CD4-positive, alpha-beta T cell treated with Interferon gamma for 1 hour (primary cell): ENCODE measurements around the gene P4HB.
"Not testable (repeated sequence)": the region's sequence is repeated elsewhere in the genome, so short reads cannot be mapped to it uniquely, and the experiment has no call there.

Experiments used
- DNase-seq: peaks from one replicate; pipeline ENCODE4 v3.0.0-alpha.2; 2020

P4HB gene

DNA sequence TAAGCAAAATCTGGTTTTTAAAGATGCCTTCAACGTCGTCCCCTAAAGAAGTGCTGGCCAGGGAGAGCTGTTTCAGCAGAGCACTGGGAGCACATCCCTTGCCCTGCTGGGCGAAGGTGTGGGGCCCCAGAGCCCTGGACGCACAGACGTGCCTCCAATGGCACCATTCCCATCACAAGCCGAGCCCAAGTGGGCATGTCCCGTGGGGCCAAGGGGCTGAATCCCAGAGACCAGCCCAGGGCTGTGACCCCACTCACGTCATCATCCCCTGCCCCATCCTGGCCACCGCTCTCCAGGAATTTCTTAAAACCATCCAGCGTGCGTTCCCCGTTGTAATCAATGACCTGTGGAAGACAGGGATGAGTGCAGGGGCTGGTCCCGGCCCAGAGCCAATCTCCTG, 15.4 kb downstream of the P4HB start:
- DNase-seq: no peak

GRCh38 chr17:81844327-81844851, 15.9 kb downstream of the P4HB start:
- DNase-seq: no peak

DNA sequence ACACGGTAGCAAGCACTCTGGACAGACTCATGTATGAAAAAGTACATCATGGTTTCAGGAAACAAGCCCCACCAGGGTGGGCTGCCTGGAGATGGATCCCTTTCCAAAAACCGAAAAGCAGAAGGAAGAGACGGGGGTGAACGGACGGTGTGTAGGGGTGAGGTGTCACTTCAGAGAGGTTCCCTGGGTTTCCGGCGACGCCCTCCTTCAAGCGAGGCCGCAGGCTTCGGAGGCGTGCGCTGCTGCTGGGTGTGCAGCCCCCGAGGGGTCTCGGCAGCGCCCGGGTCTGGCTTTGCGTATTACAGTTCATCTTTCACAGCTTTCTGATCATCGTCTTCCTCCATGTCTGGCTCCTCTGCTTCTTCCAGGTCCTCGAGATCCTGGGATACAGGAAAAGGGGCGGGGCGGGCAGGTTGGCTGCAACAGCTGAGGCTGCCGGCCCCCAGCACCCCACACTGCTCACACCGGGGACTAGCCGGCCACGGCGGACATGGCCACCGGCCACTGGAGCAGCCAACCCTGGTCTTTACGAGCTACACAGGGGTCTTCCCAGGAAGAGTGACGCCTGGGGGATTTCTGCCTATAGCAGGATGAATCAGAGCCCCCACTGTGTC, 16.5 kb downstream of the P4HB start:
- no peak for DNase-seq

GRCh38 chr17:81842725-81843504, 17.4 kb downstream of the P4HB start:
- DNase-seq: no peak

GRCh38 chr17:81842378-81842724, 18.0 kb downstream of the P4HB start:
- no peak for DNase-seq

GRCh38 chr17:81841866-81842265, 18.5 kb downstream of the P4HB start:
- no peak for DNase-seq

DNA sequence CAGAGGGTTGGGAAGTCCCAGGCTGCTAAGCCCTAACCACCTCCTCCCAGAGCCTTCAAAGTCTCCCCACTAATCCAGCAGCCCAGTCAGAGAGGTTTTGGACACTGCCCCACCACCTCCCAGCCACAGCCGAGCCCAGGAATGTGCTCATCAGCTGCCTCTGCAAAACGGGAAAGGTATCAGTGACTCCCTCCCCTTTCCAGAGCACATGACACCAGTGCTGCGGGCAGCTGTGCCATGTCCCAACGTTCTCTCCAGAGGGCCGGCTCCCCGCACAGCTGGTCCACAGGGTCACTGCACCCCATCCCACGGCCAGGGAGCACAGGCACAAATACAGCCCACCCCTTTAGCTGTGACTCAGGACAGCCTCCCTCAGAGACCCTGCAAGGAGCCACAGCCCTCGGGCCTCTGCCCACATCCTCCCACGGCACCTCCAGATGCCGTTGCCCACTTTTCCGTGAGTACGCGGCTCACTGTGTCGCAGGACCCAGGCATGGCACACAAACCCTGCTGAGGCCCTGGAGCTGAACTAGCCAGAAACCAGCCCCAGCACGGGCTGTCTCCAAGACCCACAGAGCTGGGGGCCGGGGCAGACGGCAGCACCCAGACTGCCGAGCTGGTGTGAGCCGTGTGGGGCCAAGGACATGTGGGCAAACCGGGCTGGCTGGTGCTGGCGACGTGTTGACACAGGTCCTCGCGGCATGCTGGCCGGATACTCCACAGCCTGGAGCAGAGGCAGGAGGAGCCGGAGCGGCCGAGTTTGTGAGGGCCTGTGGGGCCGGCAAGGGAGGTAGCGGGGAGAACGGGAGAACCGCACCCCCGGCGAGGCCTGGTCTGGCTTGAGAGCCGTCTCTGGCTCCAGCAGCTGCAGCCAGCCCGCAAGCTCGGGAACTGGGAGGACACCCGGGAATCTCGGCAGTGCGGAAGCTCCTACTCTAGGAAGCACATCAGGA, 19.2 kb downstream of the P4HB start:
- no peak for DNase-seq

DNA sequence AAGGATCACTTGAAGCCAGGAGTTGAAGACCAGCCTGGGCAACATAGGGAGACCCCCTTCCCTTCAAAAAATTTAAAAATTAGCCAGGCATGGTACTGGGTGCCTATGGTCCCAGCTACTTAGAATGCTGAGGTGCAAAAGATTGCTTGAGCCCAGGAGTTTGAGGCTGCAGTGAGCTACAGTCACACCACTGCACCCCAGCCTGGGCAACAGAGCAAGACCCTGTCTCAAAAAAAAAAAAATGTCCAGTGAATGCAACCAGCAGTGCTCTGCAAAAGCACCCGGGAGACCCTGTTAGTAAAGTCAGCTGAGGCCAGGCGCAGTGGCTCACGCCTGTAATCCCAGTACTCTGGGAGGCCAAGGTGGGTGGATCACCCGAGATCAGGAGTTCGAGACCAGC, 20.3 kb downstream of the P4HB start:
- not testable (repeated sequence) for DNase-seq

- no peak for DNase-seq
These were observed 21.0 kb downstream of the P4HB start for GRCh38 chr17:81839301-81839700.

- DNase-seq: no peak
These were observed 21.5 kb downstream of the P4HB start for GRCh38 chr17:81838753-81839255.

DNA sequence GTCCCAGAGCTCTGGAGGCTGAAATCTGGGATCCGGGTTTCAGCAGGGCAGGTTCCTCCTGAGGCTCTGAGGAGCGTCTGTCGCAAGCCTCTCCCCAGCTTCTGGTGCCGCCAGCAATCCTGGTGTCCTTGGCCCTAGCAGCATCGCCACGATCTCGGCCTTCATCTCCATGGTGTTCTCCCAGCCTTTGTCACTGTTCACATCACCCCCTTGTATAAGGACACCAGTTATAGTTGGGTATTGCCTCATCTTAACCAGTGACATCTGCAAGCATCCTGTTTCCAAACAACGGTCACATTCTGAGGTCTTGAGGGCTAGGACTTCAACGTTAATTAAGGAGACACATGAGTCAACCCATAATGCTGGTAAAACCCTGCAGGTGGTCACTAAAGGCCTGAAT, 22.7 kb downstream of the P4HB start:
- DNase-seq: peak; percentile 36

- DNase-seq: no peak
These were observed 25.5 kb downstream of the P4HB start, which contains the start of gene PPP1R27 for GRCh38 chr17:81834831-81835267. Gene PPP1R27, minus strand, starts transcription at chr17:81835050. Its CDS starts 97 bp downstream, at chr17:81834953.

DNA sequence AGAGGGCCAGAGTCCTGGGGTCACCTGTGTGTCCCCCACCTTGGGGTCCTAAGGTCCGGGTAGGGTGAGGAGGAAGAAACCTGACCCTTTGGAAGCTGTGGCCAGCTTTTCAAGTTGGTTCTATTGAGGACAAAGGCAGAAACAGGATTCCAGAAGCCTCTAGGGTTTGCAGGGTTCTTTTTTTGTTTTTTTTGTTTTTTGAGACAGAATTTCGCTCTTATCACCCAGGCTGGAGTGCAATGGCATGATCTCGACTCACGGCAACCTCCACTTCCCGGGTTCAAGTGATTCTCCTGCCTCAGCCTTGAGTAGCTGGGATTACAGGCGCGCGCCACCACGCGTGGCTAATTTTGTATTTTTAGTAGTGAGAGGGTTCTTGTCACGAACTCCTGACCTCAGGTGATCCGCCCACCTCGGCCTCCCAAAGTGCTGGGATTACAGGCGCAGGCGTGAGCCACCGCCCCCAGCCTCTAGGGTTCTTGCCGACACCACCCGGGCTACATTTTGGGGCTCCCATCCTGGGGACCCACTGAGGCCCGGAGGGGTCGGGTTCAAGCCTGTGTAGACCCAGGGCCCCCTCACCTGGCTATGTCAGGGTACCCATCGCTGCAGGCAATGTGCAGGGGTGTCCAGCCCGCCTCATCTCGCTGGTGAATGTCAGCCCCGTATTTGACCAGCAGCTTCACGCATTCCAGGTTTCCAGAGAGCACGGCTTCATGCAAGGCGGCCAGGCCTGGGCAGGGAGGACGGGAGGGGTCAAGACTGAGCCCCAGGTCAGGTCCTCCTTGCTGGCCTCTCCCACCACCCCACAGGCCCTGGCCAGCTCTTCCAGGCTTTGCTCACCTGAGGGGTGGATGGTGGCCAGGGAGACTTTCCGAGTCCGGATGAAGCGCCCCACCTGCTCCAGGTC, 26.2 kb downstream of the P4HB start:
- no peak for DNase-seq

DNA sequence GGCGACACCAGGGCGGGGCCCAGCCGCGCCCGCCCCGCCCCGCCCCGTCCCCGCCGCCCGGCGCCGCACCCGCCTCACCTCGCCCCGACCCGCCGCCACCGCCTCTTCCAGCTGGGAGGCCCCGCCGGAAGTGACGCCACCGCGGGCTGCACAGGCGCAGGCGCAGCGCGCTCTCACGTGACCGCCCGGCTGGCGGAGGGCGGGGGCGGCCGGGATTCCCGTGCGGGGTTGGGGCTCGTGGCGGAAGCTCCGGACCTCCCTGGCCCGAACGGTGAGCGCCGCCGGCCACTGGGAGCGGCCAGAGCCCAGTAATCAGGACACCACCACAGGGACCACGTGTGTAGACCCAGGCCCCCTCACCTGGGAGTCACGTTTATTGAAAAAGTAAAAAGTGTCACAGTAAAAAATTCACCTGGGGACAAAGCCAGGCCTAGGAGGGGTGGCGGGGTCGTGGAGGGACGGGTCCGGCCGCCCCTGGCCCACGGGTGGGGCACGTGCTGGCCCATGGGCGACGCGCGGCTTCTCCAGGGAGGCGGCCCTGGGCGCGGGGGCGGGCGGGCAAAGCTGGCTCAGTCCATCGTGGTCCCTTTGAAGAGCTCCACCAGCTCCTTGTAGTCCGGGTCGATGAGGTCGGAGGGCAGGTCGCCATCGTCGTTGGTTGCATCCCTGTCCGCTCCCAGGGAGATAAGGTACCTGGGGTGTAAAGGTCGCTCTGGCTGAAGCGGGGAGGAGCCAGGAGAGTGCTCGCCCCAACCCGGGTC, 27.0 kb downstream of the P4HB start, which contains the start of gene MCRIP1:
Gene MCRIP1 (minus strand): TSS at position 132 of the 761 bp plus-strand sequence. CDS start 8,785 bp downstream, outside the sequence.
- DNase-seq: peak; percentile 93

- DNase-seq: no peak
These were observed 27.7 kb downstream of the P4HB start for GRCh38 chr17:81832608-81833159.

DNA sequence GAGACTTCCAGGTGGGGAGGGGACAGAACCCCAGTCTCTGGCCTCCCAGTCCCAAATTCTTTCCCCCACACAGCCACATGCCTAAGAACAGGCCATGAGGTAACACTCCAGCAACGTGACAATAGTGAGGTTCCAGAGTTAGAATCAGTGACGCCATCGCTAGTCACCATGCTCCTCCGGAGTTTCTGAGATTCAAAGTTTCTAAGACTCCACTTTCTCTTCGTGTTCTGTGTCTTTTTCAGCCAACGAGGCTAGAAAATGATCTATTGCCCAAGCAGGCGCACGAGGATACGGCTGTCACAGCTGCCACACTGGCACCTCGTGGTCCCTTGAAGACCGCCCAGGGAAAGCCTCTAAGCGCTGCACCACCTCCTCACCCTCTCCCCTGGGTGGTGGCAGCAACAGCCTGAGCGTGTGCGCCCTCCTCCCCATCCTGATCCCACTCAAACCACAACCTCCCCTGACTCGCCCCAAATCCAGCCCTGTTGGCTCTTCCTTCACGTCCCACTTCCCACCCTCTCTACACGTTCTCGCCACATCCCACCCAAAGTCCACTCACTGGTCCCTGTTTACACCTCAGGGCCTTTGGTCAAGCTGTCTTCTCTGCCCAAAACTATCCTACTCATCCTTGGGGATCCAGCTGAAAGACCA, 28.3 kb downstream of the P4HB start:
- DNase-seq: peak; percentile 36

DNA sequence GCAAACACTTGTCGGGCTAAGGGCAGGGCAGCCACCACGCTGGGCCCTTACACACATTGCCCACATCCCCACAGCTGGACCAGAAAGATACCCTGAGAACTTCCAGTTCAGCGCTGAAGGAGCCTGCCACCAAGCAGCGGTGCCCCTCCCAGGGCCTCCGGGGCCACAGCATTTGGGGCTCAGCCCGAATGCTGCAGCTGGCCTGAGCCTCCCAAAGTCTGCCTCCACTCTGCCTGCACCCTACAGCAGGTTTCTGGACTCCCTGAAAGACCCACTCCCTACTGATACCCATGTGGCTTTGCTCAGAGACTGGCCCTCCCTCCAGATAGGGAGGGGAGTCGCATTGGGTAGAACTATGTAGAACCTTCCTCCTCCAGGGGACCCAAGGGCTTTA, 28.8 kb downstream of the P4HB start:
- no peak for DNase-seq

GRCh38 chr17:81829858-81830257, 30.5 kb downstream of the P4HB start:
- no peak for DNase-seq

- no peak for DNase-seq
These were observed 31.7 kb downstream of the P4HB start for GRCh38 chr17:81828656-81829055.
